Small intestine (tissue), 7 donors: ENCODE data around the gene SLC9A9. TPM values are rescaled to one million over a fixed set of nuclear protein-coding genes. Genes with fewer than 3 reads are reported as not detected.

ENCODE experiments used
- DNase-seq, 2 donors: peaks; one replicate each; pipeline versions ENCODE4 v3.0.0 to v3.0.0-alpha.2; 2013
- FAIRE-seq: peaks from 2 replicates; lab custom pipeline; 2012; peaks lifted over from hg19 to GRCh38; lab: Jason Lieb, UNC
- H3K27ac ChIP-seq, 3 donors: one replicate each; pipeline ENCODE4 v1.5.1; 2013; ENCODE audit warnings: low read length in 2 of 3, mild to moderate bottlenecking in 2 of 3, control low read depth in 1 of 3, inconsistent platforms in 1 of 3, low read depth in 1 of 3, moderate library complexity in 1 of 3
- H3K27me3 ChIP-seq, 3 donors: one replicate each; pipeline ENCODE4 v1.6.1; 2013; ENCODE audit warnings: low read length in 3 of 3, inconsistent platforms in 1 of 3; ENCODE audit not compliant: control insufficient read depth in 3 of 3, insufficient read depth in 3 of 3
- H3K36me3 ChIP-seq, 3 donors: one replicate each; pipeline ENCODE4 v1.6.1; 2013; ENCODE audit warnings: low read length in 3 of 3, inconsistent platforms in 1 of 3, low read depth in 1 of 3, mild to moderate bottlenecking in 1 of 3, moderate library complexity in 1 of 3; ENCODE audit not compliant: control insufficient read depth in 3 of 3, insufficient read depth in 2 of 3
- H3K4me1 ChIP-seq, 3 donors: one replicate each; pipeline ENCODE4 v1.6.1; 2013; ENCODE audit warnings: low read length in 2 of 3, inconsistent platforms in 1 of 3, low read depth in 1 of 3, mild to moderate bottlenecking in 1 of 3, moderate library complexity in 1 of 3; ENCODE audit not compliant: control insufficient read depth in 3 of 3, insufficient read depth in 2 of 3
- H3K4me3 ChIP-seq, 3 donors: one replicate each; pipeline ENCODE4 v1.5.1; 2013; ENCODE audit warnings: low read length in 3 of 3, control low read depth in 1 of 3, inconsistent platforms in 1 of 3, low read depth in 1 of 3, mild to moderate bottlenecking in 1 of 3, moderate library complexity in 1 of 3
- H3K9me3 ChIP-seq, 2 donors: one replicate each; pipeline ENCODE4 v1.6.1; 2013; ENCODE audit warnings: low read depth in 1 of 2, low read length in 1 of 2; ENCODE audit not compliant: control insufficient read depth in 2 of 2, insufficient read depth in 1 of 2
- WGBS, 3 donors: extraction: QIAGEN DNeasy Blood & Tissue Kit; methylation state at CpG; one replicate each; pipeline ENCODE4 v1.1.7; 2013; 5-methylcytosine and 5-hydroxymethylcytosine counted together
- polyA plus RNA-seq, 4 donors: library from polyadenylated mRNA; stranded (reverse) in 3 of 4; unstranded in 1 of 4; fragments of 200-250 nt in 3 of 4; fragments of 120-200 nt in 1 of 4; gene quantifications; one replicate each; pipeline versions ENCODE4 v1.2.1 to v1.2.3, GENCODE V29; 2013
- donor health status: healthy with polysubstance abuse.
- donor health status: control.
- donor health status: control.
- donor health status: Bipolar disorder and iron deficiency.
- donor health status: healthy.

Gene SLC9A9
- polyA plus RNA-seq, 4 donors = 1.4 to 4.6 (median 4.1) TPM; not detected in 1

DNA sequence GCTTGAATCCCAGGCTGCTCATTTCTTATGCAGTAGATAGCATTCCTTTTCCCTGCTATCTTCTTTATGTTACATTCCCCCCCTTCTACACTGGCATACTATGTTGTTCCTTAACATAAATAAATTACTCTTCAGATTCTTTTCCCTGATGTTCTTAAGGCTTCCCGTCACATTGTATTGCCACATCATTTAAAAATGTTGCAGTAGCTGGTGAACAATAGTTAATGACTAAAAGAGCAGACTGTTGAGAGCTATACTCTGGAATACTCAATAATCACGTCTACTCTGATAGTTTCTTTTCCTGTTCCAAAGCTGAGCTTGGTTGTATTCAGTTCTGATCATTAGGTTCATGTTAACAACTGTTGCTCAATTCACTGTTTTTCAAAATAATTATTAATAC lies 508.8 kb downstream of the SLC9A9 start:
- FAIRE-seq (no peak), DNase-seq (no peak)
- no peak overlapping the region for H3K27ac ChIP-seq
- no peaks in the 10 kb centered on the region for H3K4me1 ChIP-seq
- no peaks in the 10 kb centered on the region for H3K9me3 ChIP-seq
- 82 to 88% (median 84%) methylated on average over 2 of the region's 2 CpGs for whole genome bisulfite sequencing, 3 donors
- no peaks in the 10 kb centered on the region for H3K36me3 ChIP-seq
- H3K27me3 ChIP-seq = no peaks in the 10 kb centered on the region
- no peak overlapping the region for H3K4me3 ChIP-seq

DNA sequence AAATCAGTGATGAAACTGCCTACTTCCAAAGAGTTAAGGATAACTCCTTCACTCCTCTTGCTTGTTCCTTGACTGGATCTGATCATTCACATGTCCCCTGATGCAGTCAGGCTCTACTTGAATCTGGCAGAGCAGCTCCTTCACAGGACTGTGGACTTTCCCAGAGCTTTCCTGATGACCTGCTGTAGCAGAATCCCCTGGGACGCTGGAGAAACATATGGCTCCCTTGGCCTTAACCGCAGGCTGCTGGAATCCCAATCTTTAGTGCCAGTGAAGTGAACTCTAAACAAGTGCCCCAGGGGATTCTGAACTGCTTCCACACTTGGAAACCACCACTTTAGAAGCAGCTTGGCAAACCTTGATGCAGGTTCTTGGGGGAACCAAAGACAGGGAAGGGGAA lies 510.9 kb downstream of the SLC9A9 start:
- Histone ChIP-seq H3K27me3 (no peaks in the 10 kb centered on the region), H3K27ac (no peak overlapping the region), H3K36me3 (no peaks in the 10 kb centered on the region), H3K4me1 (no peaks in the 10 kb centered on the region), H3K4me3 (no peak overlapping the region), H3K9me3 (no peaks in the 10 kb centered on the region)
- no peak for FAIRE-seq
- DNase-seq = no peak
- 82 to 97% (median 92%) methylated on average over 2 of the region's 2 CpGs for WGBS, 3 donors

DNA sequence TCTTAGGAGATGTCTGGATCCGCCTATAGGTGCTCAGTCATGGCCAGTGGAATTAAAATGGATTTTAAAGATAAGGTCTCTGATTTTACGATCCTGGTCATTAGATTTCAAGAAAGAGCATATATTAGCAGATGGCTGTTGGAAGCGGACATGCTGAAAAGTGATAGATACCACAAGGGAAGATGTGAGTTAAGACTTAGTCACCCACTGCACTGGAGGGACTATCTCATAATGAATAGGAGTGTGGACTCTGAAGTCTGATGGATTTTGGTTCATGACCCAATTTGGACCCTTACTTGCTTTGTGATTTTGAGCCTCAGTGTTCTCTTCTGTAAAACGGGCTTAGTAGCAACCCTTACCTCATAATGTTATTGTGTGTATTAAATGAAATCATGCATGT lies 514.0 kb downstream of the SLC9A9 start:
- Histone ChIP-seq H3K4me3 (no peak overlapping the region), H3K27ac (no peak overlapping the region), H3K4me1 (peaks cover 0 to 4% (median 0%) of the 10 kb centered on the region in 3 donors), H3K36me3 (no peaks in the 10 kb centered on the region), H3K27me3 (no peaks in the 10 kb centered on the region), H3K9me3 (no peaks in the 10 kb centered on the region)
- FAIRE-seq = no peak
- 88 to 95% (median 91%) methylated on average over 4 of the region's 4 CpGs for WGBS, 3 donors
- DNase-seq = no peak

DNA sequence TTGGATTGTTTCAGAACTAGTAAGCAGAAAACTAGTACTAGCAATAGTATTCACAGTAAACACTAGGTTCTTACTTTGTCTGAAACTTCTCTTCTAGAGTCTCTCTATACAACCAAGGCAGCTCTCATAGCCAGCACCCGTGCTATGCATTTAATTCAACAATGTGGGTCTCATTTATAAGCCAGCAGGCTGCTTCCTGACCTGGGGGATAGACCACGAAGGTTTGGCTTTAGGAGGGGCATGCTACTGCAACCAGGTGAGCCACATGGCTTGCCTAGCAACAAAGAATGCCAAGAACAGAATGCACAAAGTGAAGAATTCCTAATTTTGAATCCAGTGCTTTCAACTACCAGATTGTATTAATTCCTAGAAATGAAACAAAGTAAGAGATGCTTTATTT lies 514.9 kb downstream of the SLC9A9 start:
- DNase-seq (no peak), FAIRE-seq (no peak)
- H3K36me3 ChIP-seq = no peaks in the 10 kb centered on the region
- H3K9me3 ChIP-seq = no peaks in the 10 kb centered on the region
- H3K27ac ChIP-seq = no peak overlapping the region
- H3K4me3 ChIP-seq = no peak overlapping the region
- peaks cover 0 to 4% (median 0%) of the 10 kb centered on the region in 3 donors for H3K4me1 ChIP-seq
- 44 to 56% (median 49%) methylated on average over 2 of the region's 2 CpGs for WGBS, 3 donors
- H3K27me3 ChIP-seq = no peaks in the 10 kb centered on the region

DNA sequence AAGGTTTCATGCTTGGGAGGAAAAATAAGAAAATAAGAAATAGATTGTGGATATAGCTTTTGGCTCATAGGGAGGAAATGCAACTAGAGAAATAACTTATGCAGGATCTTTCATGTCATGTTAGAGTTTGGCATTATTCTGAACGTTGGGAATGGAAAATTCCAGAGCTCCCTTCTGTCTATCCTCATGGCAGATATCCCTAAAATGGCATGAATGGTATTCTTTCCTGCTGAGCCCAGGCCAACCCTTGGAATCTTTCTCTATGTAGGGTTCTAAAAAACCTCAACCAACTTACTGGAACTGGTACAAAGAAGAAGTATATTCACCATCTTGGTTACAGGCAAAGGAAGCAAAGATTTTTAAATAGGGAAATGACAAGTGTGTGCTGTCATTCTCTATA lies 516.2 kb downstream of the SLC9A9 start:
- no peaks in the 10 kb centered on the region for H3K27me3 ChIP-seq
- peaks cover 0 to 4% (median 0%) of the 10 kb centered on the region in 3 donors for H3K4me1 ChIP-seq
- FAIRE-seq (no peak), DNase-seq (no peak)
- 27 to 48% (median 39%) methylated on average over 1 of the region's 1 CpG for WGBS, 3 donors
- no peaks in the 10 kb centered on the region for H3K36me3 ChIP-seq
- H3K4me3 ChIP-seq = no peak overlapping the region
- no peak overlapping the region for H3K27ac ChIP-seq
- no peaks in the 10 kb centered on the region for H3K9me3 ChIP-seq

DNA sequence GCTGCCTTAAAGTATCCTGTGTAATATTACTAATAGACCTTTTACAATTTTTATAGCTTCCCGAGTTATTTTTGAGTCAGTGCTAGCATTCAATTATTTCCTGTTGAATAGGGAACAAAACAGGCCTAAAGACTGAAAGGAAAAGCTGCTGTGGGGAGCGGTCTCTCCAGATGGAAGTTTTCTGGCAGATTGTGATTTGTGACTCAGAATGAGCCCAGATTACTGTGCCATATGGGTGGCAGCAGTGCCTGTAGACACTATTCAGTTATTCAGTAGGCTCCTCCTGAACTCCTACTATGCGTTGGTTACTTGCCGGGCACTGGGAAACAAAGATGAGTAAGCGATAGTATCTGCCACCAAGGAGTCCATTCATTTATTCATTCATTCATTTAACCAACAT lies 516.9 kb downstream of the SLC9A9 start:
- WGBS, 3 donors = 76 to 95% (median 84%) methylated on average over 5 of the region's 5 CpGs
- Histone ChIP-seq H3K27ac (no peak overlapping the region), H3K9me3 (no peaks in the 10 kb centered on the region), H3K4me3 (no peak overlapping the region), H3K4me1 (peaks cover 0 to 4% (median 0%) of the 10 kb centered on the region in 3 donors), H3K36me3 (no peaks in the 10 kb centered on the region), H3K27me3 (no peaks in the 10 kb centered on the region)
- DNase-seq = no peak
- no peak for FAIRE-seq

DNA sequence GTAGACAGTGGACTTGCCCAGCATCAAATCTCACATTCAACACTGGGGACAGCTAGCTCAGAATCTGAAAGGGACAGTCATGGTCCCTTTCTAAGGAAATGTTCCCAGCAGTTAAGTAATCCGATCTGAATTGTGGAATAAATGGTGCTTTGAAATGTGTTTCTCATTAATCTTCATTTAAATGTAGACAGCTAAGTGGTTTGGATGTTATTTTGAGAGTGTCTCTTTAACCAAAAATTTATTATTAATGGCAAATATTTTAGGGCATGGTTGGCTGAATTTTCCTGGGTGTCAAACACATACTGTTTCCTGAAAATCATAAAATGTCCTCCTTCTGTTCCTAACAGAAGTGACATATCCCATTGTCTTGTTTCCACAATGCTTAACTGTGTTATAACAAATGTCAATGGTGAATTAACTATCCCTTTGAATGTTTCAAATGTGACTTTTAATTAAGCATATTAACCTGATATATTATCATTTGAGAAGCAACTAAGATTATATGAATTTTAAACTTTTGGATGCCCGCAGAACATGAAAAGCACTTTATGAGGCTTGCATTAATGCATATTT lies 517.9 kb downstream of the SLC9A9 start:
- DNase-seq (no peak), FAIRE-seq (no peak)
- no peak overlapping the region for H3K27ac ChIP-seq
- peaks cover 0 to 4% (median 0%) of the 10 kb centered on the region in 3 donors for H3K4me1 ChIP-seq
- no peak overlapping the region for H3K4me3 ChIP-seq
- whole genome bisulfite sequencing, 3 donors = 63 to 84% (median 75%) methylated on average over 2 of the region's 2 CpGs
- H3K9me3 ChIP-seq = no peaks in the 10 kb centered on the region
- H3K27me3 ChIP-seq = no peaks in the 10 kb centered on the region
- no peaks in the 10 kb centered on the region for H3K36me3 ChIP-seq

DNA sequence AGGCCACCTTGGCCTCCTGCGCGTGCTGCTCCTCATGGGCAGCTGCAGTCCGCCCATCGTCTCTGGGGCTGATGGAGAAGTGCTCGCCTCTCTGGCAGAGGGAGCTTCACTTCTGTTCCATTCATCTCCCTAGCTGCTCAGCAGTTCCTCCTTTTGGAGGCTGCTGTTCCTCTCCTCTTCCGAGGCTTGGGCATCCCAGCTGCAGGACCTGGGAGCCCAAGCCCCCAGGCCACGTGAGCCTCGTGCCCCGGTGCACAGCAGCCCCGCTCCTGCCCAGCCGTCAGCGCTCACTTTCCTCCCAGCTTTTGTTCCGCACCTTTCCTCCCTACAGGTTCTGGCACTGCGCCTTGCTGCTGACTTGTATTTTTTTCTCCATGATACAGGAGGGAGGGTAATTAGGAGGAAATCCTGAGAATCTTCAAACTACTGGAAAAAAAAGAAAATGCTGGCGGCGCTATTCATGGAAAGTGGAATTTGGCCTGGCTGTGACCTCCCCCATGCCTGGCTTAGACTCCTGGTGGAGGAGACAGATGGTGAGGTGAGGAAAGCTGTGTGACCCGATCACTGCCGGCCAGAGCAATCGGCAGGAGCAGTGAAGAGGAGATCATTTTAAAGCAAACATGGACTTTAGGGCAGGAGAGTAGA lies 518.6 kb downstream of the SLC9A9 start:
- peaks cover 0 to 4% (median 0%) of the 10 kb centered on the region in 3 donors for H3K4me1 ChIP-seq
- no peak overlapping the region for H3K27ac ChIP-seq
- no peak overlapping the region for H3K4me3 ChIP-seq
- H3K36me3 ChIP-seq = no peaks in the 10 kb centered on the region
- DNase-seq (peak in 1 of 2 donors; percentile 7), FAIRE-seq (no peak)
- H3K27me3 ChIP-seq = no peaks in the 10 kb centered on the region
- no peaks in the 10 kb centered on the region for H3K9me3 ChIP-seq
- 56 to 68% (median 63%) methylated on average over 18 to 19 of the region's 19 CpGs for WGBS, 3 donors
